OCI-LY1 (cell line): ENCODE measurements around the gene COA3.

Experiments
- CTCF ChIP-seq: fragments of 200-600 bp; sonication (generic), shearing (Covaris generic); IDR thresholded peaks from 2 replicates; pipeline ENCODE4 v1.5.1; 2017; ENCODE audit warnings: mild to moderate bottlenecking, antibody characterized with exemption, low read length, moderate library complexity, mixed read lengths
- EZH2 ChIP-seq: fragments of 200-600 bp; sonication (generic), shearing (Covaris generic); IDR thresholded peaks from 2 replicates; pipeline ENCODE4 v1.8.0; 2017; ENCODE audit warnings: borderline replicate concordance, mixed run types, mild to moderate bottlenecking, antibody characterized with exemption, low read length, moderate library complexity, mixed read lengths

DNA sequence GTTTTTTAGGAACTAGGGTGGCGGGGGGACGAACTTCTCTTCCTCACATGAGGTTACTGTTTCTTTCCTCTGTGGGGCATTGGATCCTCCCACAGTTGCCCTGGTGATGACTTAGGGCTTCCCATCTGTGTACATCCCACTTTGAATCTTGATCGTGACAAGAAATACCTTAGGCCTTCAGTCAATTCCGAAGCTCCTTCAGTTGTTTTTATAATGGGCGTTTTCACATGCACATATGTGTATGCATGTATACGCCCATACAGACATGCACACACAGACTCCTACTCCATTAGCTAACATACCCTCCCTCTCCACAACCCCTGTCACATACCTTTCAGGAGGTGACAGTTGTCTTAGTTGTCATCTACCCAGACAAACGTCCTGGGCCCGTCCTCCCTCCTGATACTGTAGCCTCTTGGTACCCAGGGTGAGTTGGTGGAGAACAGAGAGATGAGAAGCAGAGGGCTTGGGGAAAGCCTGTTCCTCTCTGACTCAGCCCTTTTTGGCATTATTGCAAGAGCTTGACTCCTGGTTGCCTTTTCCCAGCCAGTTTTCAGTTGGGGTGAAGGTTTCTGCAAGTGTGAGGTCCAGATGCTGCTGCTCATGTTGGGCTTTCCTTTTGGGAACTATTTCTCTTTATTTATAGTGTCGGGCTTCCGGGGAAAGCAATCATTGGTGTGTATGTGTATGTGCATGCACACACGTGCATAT, 43.6 kb upstream of the COA3 start:
- TF ChIP-seq CTCF (no peak), EZH2 (no peak)
